ENCODE results near the gene MYO16. TPM values are rescaled to one million over a fixed set of nuclear protein-coding genes. Genes with fewer than 3 reads are reported as not detected.

The MYO16 gene
- total RNA-seq, 1 donor from 2014 or later: not detected

- DNase-seq (ENCODE audit: low spot score in 2 of 2): no peak
- Histone ChIP-seq H3K4me3 (no peak overlapping the region), H3K27ac (no peak overlapping the region), H3K9me3 (no peaks in the 10 kb centered on the region), H3K4me1 (no peaks in the 10 kb centered on the region), H3K27me3 (no peaks in the 10 kb centered on the region), H3K36me3 (no peaks in the 10 kb centered on the region)
- TF ChIP-seq CTCF (IDR thresholded peaks at IDR 0.05): no peak
- intact Hi-C loops (cut with DNase I): no loop called here
Observed at GRCh38 chr13:109165417-109165904, 536.0 kb downstream of the MYO16 start.

GRCh38 chr13:109166804-109167203 lies 537.4 kb downstream of the MYO16 start:
- no peaks in the 10 kb centered on the region for H3K4me1 ChIP-seq
- no peak for DNase-seq (ENCODE audit: low spot score in 2 of 2)
- H3K4me3 ChIP-seq: no peak overlapping the region
- H3K9me3 ChIP-seq: no peaks in the 10 kb centered on the region
- no peak for TF ChIP-seq CTCF (IDR thresholded peaks at IDR 0.05)
- H3K27me3 ChIP-seq: no peaks in the 10 kb centered on the region
- no peaks in the 10 kb centered on the region for H3K36me3 ChIP-seq
- no peak overlapping the region for H3K27ac ChIP-seq
- intact Hi-C loops (cut with DNase I): no loop called here

DNA sequence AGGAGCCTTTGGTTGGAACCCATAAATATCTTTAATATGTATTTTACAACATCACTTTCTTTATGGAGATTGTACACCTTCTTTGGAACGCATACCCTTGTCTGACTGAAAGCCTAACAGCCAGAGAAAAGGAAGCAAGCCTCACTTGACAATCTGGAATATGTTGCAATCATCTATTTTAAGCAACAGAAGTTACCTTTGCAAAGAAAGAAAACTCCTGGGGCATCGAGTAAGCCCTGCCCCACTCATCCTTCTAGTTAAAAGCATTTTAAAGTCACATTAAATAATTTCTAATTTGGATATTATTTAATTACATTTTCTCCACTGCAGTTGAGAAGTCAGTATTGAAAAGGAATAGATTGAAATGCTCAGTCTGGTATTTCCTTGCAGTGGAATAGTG lies 542.7 kb downstream of the MYO16 start:
- DNase-seq (ENCODE audit: low spot score in 2 of 2): no peak
- no peak overlapping the region for H3K4me3 ChIP-seq
- no peak for TF ChIP-seq CTCF (IDR thresholded peaks at IDR 0.05)
- no peaks in the 10 kb centered on the region for H3K9me3 ChIP-seq
- no peaks in the 10 kb centered on the region for H3K4me1 ChIP-seq
- H3K27me3 ChIP-seq: no peaks in the 10 kb centered on the region
- intact Hi-C loops (cut with DNase I): no loop called here
- no peak overlapping the region for H3K27ac ChIP-seq
- no peaks in the 10 kb centered on the region for H3K36me3 ChIP-seq

GRCh38 chr13:109175666-109176065 lies 546.3 kb downstream of the MYO16 start:
- no peaks in the 10 kb centered on the region for H3K36me3 ChIP-seq
- intact Hi-C loops (cut with DNase I): no loop called here
- no peak overlapping the region for H3K27ac ChIP-seq
- no peaks in the 10 kb centered on the region for H3K9me3 ChIP-seq
- no peaks in the 10 kb centered on the region for H3K27me3 ChIP-seq
- no peaks in the 10 kb centered on the region for H3K4me1 ChIP-seq
- no peak for DNase-seq (ENCODE audit: low spot score in 2 of 2)
- TF ChIP-seq CTCF (IDR thresholded peaks at IDR 0.05): no peak
- H3K4me3 ChIP-seq: no peak overlapping the region

DNA sequence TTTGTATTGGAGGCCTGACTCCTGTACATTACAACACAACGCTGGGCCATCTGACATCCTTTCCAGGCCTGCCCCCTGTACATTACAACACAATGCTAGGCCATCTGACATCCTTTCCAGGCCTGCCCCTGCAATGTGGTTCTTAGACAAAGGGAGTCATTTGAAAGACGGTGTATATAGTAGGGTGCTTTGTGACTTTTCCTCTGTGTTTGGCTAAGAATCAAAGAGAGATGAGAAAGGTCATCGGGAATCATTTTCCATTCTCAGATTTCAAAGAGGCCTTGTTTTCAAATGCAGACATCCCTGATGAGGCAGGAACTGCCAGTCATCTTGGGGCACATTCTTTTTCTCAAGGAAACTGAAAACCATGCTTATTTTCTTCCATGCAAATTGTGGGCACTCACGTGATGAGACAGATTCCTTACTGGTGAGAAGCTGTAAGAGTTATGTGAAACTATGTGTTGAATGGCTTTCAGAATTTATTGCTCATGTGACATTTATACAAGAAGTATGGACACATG lies 551.6 kb downstream of the MYO16 start:
- H3K4me1 ChIP-seq: no peaks in the 10 kb centered on the region
- H3K27ac ChIP-seq: no peak overlapping the region
- no peaks in the 10 kb centered on the region for H3K27me3 ChIP-seq
- DNase-seq (ENCODE audit: low spot score in 2 of 2): no peak
- intact Hi-C loops (cut with DNase I): no loop called here
- no peaks in the 10 kb centered on the region for H3K36me3 ChIP-seq
- H3K9me3 ChIP-seq: no peaks in the 10 kb centered on the region
- H3K4me3 ChIP-seq: no peak overlapping the region
- TF ChIP-seq CTCF (IDR thresholded peaks at IDR 0.05): no peak

Measured in ascending aorta (tissue), 2 donors.